Trophoblast cell (in vitro differentiated cells and primary cell): ENCODE measurements around the gene IL33.

Source experiments
- DNase-seq, 2 donors: peaks; one replicate each; pipeline ENCODE4 v3.0.0-alpha.2; 2016
- H2AFZ ChIP-seq: 2 replicates; pipeline ENCODE4 v1.6.1; 2013; ENCODE audit warnings: low read length, moderate library complexity, mild to moderate bottlenecking; ENCODE audit not compliant: insufficient read depth, poor library complexity
- H2AK5ac ChIP-seq: 2 replicates; pipeline ENCODE4 v1.6.1; 2013; ENCODE audit warnings: mild to moderate bottlenecking, low read length
- H2BK120ac ChIP-seq: 2 replicates; pipeline ENCODE4 v1.6.1; 2013; ENCODE audit warnings: low read length, mild to moderate bottlenecking, moderate library complexity; ENCODE audit not compliant: insufficient read depth, poor library complexity
- H2BK12ac ChIP-seq: 2 replicates; pipeline ENCODE4 v1.6.1; 2013; ENCODE audit warnings: mild to moderate bottlenecking, low read length, moderate library complexity
- H2BK5ac ChIP-seq: 2 replicates; pipeline ENCODE4 v1.6.1; 2013; ENCODE audit warnings: low read length, low read depth, moderate library complexity, mild to moderate bottlenecking; ENCODE audit not compliant: poor library complexity
- H3K14ac ChIP-seq: 2 replicates; pipeline ENCODE4 v1.6.1; 2013; ENCODE audit warnings: mild to moderate bottlenecking, low read length
- H3K18ac ChIP-seq: 2 replicates; pipeline ENCODE4 v1.6.1; 2013; ENCODE audit warnings: mild to moderate bottlenecking, low read length
- H3K23ac ChIP-seq: 2 replicates; pipeline ENCODE4 v1.6.1; 2013; ENCODE audit warnings: low read length
- H3K27ac ChIP-seq: 2 replicates; pipeline ENCODE4 v1.5.1; 2013; ENCODE audit warnings: low read depth, mild to moderate bottlenecking, inconsistent platforms, low read length, moderate library complexity
- H3K27me3 ChIP-seq: 2 replicates; pipeline ENCODE4 v1.6.1; 2013; ENCODE audit warnings: inconsistent platforms, mild to moderate bottlenecking, low read length, moderate library complexity; ENCODE audit not compliant: insufficient read depth
- H3K36me3 ChIP-seq, 2 experiments: 1 replicate in 1 of 2; 2 replicates in 1 of 2; pipeline ENCODE4 v1.6.1; 2013; ENCODE audit warnings: low read length in 2 of 2, mild to moderate bottlenecking in 2 of 2, moderate library complexity in 1 of 2; ENCODE audit not compliant: insufficient read depth in 2 of 2, control insufficient read depth in 1 of 2
- H3K4ac ChIP-seq: 2 replicates; pipeline ENCODE4 v1.6.1; 2013; ENCODE audit warnings: low read depth, mild to moderate bottlenecking, low read length, moderate library complexity
- H3K4me1 ChIP-seq, 2 experiments: 1 replicate in 1 of 2; 2 replicates in 1 of 2; pipeline ENCODE4 v1.6.1; 2013; ENCODE audit warnings: low read length in 2 of 2, mild to moderate bottlenecking in 2 of 2, moderate library complexity in 1 of 2; ENCODE audit not compliant: insufficient read depth in 2 of 2, control insufficient read depth in 1 of 2
- H3K4me2 ChIP-seq: 2 replicates; pipeline ENCODE4 v1.6.1; 2013; ENCODE audit warnings: inconsistent platforms, mild to moderate bottlenecking, low read length, moderate library complexity
- H3K4me3 ChIP-seq: 2 replicates; pipeline ENCODE4 v1.5.1; 2013; ENCODE audit warnings: mild to moderate bottlenecking, low read depth, low read length, inconsistent platforms
- H3K79me1 ChIP-seq: one replicate; pipeline ENCODE4 v1.6.1; 2013; ENCODE audit warnings: low read length
- H3K79me2 ChIP-seq: 2 replicates; pipeline ENCODE4 v1.6.1; 2013; ENCODE audit warnings: low read length, mild to moderate bottlenecking; ENCODE audit not compliant: control insufficient read depth, insufficient read depth, poor library complexity
- H3K9ac ChIP-seq: 2 replicates; pipeline ENCODE4 v1.6.1; 2013; ENCODE audit warnings: mild to moderate bottlenecking, low read length
- H3K9me3 ChIP-seq: 2 replicates; pipeline ENCODE4 v1.6.1; 2013; ENCODE audit warnings: low read depth, mild to moderate bottlenecking, control low read depth, inconsistent platforms, low read length; ENCODE audit not compliant: insufficient read depth
- H4K12ac ChIP-seq: 2 replicates; pipeline ENCODE4 v1.6.1; 2013; ENCODE audit warnings: low read depth, mild to moderate bottlenecking, low read length, moderate library complexity
- H4K8ac ChIP-seq: 2 replicates; pipeline ENCODE4 v1.6.1; 2013; ENCODE audit warnings: low read depth, mild to moderate bottlenecking, low read length, moderate library complexity
- H4K91ac ChIP-seq: one replicate; pipeline ENCODE4 v1.6.1; 2013; ENCODE audit warnings: low read depth, mild to moderate bottlenecking, low read length, moderate library complexity
- WGBS: extraction: QIAGEN DNeasy Blood & Tissue Kit; methylation state at CpG from one replicate; pipeline ENCODE4 v1.1.7; 2013; ENCODE audit warnings: missing lambda C conversion rate; ENCODE audit not compliant: insufficient read length, insufficient coverage; ENCODE audit errors: extremely low coverage; 5-methylcytosine and 5-hydroxymethylcytosine counted together

The IL33 gene

DNA sequence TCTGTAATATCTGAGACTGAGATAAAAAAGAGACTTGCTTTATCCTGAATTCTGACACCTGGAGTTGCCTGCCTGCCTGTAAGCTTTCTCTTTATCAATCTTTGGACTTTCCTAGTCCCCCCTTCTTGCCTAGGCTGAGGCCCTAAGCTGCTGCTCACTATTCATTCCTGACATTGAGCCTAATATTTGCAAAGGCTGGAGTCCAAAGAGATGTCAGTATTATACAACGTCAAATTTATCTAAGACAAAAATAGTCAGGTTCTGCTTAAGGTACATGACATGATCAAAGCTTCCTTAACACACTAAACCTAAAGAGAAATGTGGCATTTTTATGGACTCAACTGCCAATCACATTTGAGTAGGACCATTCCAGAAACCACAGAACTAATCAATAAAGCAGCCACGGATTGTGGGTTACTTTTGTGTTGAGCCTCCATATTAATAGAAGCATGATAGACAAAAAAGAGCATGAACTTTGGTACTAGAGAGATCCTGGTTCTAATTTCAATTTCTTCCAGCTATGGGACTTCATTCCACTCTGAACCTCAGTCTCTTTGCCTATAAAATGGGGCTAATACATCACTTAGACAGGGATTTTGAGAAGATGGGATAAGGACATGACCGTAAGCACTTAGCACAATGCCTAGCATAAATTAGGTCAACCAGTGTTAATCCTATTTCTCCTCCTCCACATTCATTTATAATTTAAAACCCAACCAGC, 56.1 kb downstream of the IL33 start:
- DNase-seq: no peak
- Histone ChIP-seq H2BK5ac (no peak overlapping the region), H2BK120ac (no peak overlapping the region), H3K14ac (no peak overlapping the region), H4K12ac (no peak overlapping the region), H3K36me3 (no peaks in the 10 kb centered on the region), H3K27me3 (no peaks in the 10 kb centered on the region), H3K4me3 (no peak overlapping the region), H4K8ac (no peak overlapping the region), H2BK12ac (no peak overlapping the region), H3K27ac (no peak overlapping the region), H3K9me3 (no peaks in the 10 kb centered on the region), H3K79me2 (no peaks in the 10 kb centered on the region), H3K79me1 (no peaks in the 10 kb centered on the region), H3K18ac (no peak overlapping the region), H3K4me2 (no peak overlapping the region), H3K4ac (no peak overlapping the region), H3K9ac (no peak overlapping the region), H3K4me1 (no peaks in the 10 kb centered on the region), H2AFZ (no peak overlapping the region), H4K91ac (no peak overlapping the region), H2AK5ac (no peak overlapping the region), H3K23ac (no peak overlapping the region)
- no CpG with 5 or more reads among the region's 3 CpGs for WGBS

DNA sequence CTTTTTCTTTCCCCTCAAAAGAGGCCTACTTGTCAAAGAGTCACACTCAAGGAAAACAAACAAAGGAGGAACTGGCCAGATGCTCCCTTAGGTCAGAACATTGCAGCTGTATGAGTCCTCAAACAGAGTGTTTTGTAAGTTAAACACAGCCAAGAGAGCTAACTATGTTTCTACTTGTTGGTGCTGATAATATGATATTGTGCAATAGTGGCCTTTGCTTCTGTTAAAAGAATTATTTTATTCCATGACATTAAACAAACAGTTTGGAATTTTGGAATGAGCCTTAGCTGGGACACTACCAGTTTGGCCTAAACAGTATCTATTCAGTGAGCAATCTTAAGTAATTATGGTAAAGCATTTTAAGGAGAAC, 56.6 kb downstream of the IL33 start:
- H3K4me2 ChIP-seq: no peak overlapping the region
- no peaks in the 10 kb centered on the region for H3K27me3 ChIP-seq
- no peak overlapping the region for H3K9ac ChIP-seq

DNA sequence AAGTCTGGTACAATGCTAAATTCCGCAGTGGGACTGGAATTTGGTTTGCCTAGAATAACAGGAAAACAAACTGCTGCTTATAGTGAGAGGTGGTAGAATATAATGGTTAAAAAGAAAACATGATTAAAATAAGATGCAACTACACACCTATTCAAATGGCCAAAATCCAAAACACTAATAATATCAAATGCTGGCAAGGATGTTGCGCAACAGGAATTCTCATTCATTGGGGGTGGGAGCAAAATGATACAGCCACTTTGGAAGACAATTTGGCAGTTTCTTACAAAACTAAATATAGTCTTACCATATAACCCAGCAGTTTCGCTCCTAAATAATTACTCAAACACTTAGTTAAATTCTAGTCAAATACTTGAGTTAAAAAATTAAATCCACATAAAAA, 61.8 kb downstream of the IL33 start:
- Histone ChIP-seq H3K18ac (no peak overlapping the region), H3K27me3 (no peaks in the 10 kb centered on the region), H3K4me1 (no peaks in the 10 kb centered on the region), H3K36me3 (no peaks in the 10 kb centered on the region), H3K14ac (no peak overlapping the region), H4K8ac (no peak overlapping the region), H4K12ac (no peak overlapping the region), H3K79me1 (no peaks in the 10 kb centered on the region), H4K91ac (no peak overlapping the region), H2AFZ (no peak overlapping the region), H2BK5ac (no peak overlapping the region), H3K79me2 (no peaks in the 10 kb centered on the region), H3K4me2 (no peak overlapping the region), H3K23ac (no peak overlapping the region), H2AK5ac (no peak overlapping the region), H3K9me3 (no peaks in the 10 kb centered on the region), H2BK120ac (no peak overlapping the region), H3K9ac (no peak overlapping the region), H3K4ac (no peak overlapping the region), H3K4me3 (no peak overlapping the region), H2BK12ac (no peak overlapping the region), H3K27ac (no peak overlapping the region)
- WGBS: no CpG with 5 or more reads among the region's 3 CpGs
- no peak for DNase-seq

More for the DNA sequence above, 56.6 kb downstream of the IL33 start:
- H3K4ac ChIP-seq: no peak overlapping the region
- H3K9me3 ChIP-seq: no peaks in the 10 kb centered on the region
- H3K14ac ChIP-seq: no peak overlapping the region
- no peak overlapping the region for H4K12ac ChIP-seq
- no peak overlapping the region for H2BK120ac ChIP-seq
- H3K36me3 ChIP-seq: no peaks in the 10 kb centered on the region
- H3K4me1 ChIP-seq: no peaks in the 10 kb centered on the region
- H2BK5ac ChIP-seq: no peak overlapping the region
- DNase-seq: no peak
- H3K79me1 ChIP-seq: no peaks in the 10 kb centered on the region
- no peak overlapping the region for H2AFZ ChIP-seq
- H3K27ac ChIP-seq: no peak overlapping the region
- H3K79me2 ChIP-seq: no peaks in the 10 kb centered on the region
- H4K8ac ChIP-seq: no peak overlapping the region
- H2BK12ac ChIP-seq: no peak overlapping the region
- no peak overlapping the region for H3K23ac ChIP-seq
- H2AK5ac ChIP-seq: no peak overlapping the region
- H4K91ac ChIP-seq: no peak overlapping the region
- H3K18ac ChIP-seq: no peak overlapping the region
- no peak overlapping the region for H3K4me3 ChIP-seq

DNA sequence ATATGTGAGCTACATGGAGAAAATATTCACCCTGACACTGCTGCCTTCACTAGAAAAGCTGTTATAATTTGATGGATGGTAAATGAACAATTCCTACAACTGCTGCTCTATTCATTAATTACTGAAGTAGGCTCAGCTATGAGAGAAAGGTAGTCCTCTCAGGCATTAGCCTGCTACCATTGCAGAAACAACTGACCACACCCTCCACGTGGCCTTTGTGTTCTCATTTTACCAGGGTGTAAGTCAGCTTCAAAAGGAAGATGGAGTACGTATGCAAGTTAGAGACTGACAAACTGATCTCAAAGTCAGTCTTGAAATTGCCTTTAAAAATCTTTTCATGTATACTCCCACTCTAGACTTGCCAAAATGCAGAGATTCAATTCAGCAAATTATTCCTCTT, 86.3 kb downstream of the IL33 start:
- no peak overlapping the region for H3K9ac ChIP-seq
- H3K36me3 ChIP-seq: no peaks in the 10 kb centered on the region
- no peaks in the 10 kb centered on the region for H3K79me2 ChIP-seq
- H2BK5ac ChIP-seq: no peak overlapping the region
- no peak for DNase-seq
- H3K9me3 ChIP-seq: no peaks in the 10 kb centered on the region
- H3K79me1 ChIP-seq: no peaks in the 10 kb centered on the region
- H2AFZ ChIP-seq: no peak overlapping the region
- H4K12ac ChIP-seq: no peak overlapping the region
- H3K27ac ChIP-seq: no peak overlapping the region
- no peak overlapping the region for H4K91ac ChIP-seq
- H3K14ac ChIP-seq: no peak overlapping the region
- H3K27me3 ChIP-seq: no peaks in the 10 kb centered on the region
- H4K8ac ChIP-seq: no peak overlapping the region
- H3K23ac ChIP-seq: no peak overlapping the region
- no peak overlapping the region for H3K18ac ChIP-seq
- no peak overlapping the region for H2BK120ac ChIP-seq
- no CpG with 5 or more reads among the region's 2 CpGs for WGBS
- H2AK5ac ChIP-seq: no peak overlapping the region
- no peak overlapping the region for H3K4me2 ChIP-seq
- H3K4me3 ChIP-seq: no peak overlapping the region
- no peaks in the 10 kb centered on the region for H3K4me1 ChIP-seq
- H3K4ac ChIP-seq: no peak overlapping the region
- H2BK12ac ChIP-seq: no peak overlapping the region
